Stimulated activated CD4-positive, alpha-beta T cell treated with anti-CD3 and anti-CD28 coated beads, Interleukin-2, amount 100 ng/mL, for 24 hours (primary cell): ENCODE measurements around the gene TTBK2.
"Not testable (repeated sequence)": the region's sequence is repeated elsewhere in the genome, so short reads cannot be mapped to it uniquely, and the experiment has no call there.

Experiments used
- DNase-seq, 2 donors: peaks; one replicate each; pipeline ENCODE4 v3.0.0-alpha.2; 2020

Gene TTBK2

DNA sequence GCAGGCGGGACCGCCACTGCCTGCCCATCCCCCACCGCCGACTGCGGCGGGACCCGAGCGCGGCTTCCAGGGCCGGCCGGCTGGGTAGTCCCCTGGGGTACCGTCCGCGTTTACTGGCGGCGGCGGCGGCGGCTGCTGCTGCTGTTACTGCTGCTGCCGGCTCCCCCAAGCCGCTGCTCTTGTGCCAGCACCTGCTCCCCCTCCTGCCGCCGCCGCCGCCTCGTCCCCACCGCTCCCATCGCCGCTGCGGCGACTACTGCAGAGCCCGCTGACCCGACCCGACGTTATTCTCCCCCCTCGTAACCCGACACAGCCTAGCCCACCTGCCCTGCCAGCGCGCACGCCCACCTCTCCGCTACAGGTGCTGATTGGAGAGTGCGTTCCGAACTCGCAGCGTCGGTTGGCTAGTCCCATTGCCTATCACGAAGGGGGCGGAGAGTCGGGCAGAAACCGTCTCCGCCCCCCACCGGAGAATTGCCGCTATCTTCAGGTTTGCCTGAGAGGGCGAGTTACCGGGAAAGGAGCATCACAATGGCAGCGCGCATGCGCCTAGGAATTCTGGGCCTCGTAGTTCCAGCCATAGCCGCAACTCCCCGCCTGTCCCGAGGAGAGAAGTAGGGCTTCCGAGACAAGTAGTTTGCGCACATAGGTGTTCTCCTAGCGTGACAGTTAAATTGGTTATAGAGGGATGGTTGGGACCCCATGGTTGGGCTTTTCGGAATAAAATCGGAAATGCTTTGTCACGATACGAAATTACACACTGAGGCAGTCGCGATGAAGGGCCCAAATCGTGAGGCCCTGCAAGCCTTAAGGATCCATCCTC is at the start of gene TTBK2:
TSS of gene TTBK2 (minus strand) at position 260 of the 823 bp plus-strand sequence. CDS start 42,161 bp downstream, outside the sequence.
- peak; percentile 97 to 98 for DNase-seq

DNA sequence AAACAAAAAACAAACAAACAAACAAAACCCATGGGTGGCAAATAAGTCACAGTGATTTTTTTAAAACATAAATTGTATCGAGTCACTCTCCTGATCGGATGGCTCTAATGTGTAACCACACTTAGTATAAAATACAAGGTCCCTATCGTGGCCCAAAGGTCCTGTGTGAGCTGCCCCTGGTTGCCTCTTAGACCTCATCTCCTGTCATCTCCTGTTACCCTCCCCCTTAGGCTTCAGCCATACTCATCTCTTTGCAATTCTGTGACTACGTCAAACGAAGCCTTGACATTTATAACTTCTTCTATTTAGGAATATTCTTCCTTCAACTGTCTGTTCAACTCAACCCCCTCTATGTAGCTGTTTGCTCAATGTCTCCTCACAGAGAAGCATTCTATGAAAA is 43.9 kb upstream of the TTBK2 start:
- no peak for DNase-seq

DNA sequence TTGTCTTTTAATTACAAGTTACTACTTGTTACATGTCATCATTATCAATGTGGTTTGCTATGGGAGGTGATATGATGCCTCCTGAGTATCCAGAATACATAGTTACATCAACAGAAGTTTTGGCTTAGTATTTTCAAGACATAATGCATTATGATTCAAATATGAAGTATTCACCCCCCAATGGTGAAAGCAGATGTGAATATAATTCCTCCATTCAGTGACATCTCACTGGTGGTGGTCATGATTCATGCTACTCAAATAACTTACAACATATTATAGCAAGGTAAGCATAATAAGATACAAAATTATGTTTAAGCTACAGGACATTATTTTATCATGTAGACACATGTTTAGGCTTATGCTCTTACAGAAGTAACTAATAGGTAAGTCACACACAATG is 34.9 kb upstream of the TTBK2 start:
- DNase-seq = no peak

DNA sequence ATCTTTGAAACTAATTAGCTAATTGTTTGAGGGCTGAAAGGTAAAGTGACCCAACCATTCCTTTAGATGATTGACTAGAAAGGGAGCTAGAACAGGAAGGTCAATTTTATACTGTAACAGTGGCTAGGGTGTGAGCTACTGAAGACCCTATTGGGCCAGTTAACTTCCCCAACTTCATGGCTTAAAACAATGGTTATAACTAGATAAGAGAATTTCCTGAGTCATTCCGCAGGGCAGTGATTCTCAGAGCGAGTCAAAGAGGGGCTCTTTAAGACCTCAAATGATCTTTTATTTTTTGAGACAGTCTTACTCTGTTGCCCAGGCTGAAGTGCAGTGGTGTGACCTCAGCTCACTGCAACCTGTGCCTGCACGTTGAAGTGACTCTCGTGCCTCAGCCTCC is 33.7 kb upstream of the TTBK2 start:
- no peak for DNase-seq

DNA sequence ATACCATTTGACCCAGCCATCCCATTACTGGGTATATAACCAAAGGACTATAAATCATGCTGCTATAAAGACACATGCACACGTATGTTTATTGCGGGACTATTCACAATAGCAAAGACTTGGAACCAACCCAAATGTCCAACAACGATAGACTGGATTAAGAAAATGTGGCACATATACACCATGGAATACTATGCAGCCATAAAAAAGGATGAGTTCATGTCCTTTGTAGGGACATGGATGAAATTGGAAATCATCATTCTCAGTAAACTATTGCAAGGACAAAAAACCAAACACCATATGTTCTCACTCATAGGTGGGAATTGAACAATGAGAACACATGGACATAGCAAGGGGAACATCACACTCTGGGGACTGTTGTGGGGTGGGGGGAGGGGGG is 28.3 kb upstream of the TTBK2 start:
- DNase-seq = not testable (repeated sequence)

DNA sequence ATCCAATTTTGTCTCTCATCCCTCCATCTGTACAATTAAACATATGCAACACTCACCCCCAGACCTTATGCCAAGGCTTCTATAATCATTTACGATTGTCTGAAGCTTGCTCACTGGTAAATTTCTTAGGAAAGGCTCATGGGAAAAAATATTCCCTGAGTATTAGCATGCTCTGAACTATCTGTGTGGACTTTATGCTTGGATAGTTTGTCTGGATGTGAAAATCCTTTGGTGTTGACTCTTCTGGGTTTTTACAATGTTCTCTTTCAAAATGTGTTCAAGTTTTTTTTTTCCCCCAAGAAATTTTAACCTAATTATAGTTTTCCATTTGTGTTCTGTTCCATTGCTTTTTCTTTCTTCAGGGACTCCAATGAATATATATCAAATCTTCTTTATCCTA is 19.9 kb upstream of the TTBK2 start:
- DNase-seq = no peak

DNA sequence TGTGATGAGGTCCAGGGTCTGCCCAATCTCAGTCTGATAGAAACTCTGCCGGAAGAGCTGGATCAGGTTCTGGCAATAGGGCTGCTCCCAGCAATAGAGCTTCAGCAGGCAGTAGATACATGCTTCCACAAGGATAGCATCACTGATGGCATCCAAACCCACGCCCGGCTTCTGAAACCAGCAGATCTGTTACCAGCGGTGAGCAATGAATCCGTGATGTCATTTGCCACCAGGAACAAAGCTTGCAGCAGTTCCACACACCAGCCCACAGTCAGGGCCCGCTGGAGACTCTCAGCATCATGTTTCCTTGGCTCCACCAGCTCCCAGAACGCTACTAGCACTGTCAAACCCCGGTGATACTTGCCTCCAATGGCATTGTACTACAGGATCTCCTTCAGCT is 19.3 kb upstream of the TTBK2 start:
- DNase-seq = no peak

DNA sequence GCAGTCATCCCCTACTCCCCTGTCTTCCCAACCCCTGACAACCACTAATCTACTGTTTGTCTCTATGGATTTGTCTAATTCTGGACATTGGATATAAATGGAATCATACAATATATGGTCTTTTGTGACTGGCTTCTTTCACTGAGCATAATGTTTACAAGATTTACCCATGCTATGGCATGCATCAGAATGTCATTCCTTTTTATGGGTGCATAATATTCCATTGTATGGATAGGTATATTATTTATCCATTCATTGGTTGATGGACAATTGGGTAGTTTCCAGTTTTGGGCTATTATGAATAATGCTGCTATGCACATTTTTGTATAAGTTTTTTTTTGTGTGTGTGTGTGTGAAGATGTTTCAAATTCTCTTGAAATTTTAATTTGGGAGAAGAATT is 16.6 kb upstream of the TTBK2 start:
- no peak for DNase-seq

DNA sequence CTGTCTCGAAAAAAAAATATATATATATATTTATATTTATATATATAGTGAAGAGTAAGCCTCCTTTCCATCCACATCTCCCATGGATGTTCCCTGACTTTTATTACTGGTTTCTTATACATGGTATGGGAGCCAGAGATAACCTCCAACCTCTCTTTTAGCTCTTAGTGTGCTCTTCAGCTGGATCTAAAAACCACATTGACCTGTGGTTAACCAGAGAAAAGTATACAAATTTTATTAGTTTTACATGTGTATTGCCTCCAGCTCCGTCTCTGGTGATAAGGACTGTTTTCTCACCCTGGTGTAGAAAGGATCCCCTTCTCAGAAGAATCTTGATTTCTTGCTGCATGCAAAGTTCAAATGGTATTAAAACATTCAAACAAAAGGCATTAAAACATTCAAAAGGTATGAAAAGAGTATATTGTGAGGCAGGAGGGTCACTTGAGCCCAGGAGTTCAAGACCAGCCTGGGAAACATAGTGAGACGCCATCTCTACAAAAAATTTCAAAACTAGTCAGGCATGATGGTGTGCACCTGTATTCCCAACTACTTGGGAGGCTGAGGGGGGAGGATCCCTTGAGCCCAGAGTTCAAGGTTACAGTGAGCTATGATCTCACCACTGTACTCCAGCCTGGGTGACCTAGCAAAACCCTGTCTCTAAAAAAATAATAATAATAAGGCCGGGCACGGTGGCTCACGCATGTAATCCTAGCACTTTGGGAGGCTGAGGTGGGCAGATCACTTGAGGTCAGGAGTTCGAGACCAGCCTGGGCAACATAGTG is 13.5 kb upstream of the TTBK2 start:
- DNase-seq = no peak

DNA sequence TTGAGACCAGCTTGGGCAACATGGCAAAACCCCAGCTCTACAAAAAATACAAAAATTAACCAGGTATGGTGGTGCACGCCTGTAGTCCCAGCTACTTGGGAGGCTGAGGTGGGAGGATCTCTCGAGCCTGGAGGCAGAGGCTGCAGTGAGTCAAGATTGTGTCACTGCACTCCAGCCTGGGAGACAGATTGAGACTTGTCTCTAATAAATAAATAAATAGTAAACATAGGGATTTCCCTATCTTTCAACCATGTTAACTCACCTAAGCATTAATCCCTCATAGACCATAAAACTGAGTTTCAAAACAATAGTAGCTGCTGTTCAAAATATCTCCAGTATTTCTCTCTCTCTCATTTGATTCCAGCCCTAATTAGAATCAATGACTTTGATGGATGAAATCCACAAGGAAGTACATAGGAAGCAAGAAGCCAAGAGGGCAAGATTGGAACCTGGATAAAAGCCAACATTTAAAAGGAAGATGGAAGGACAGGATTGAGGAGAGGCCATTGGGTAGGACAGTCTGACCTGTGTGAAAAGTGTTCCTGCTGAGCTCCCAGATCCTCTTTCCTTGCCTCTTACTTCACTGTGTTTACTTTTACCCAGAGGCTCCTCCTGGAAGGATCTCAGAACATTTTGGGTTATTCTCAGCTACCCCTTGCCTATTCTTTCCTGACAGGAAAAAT is 12.4 kb upstream of the TTBK2 start:
- no peak for DNase-seq

DNA sequence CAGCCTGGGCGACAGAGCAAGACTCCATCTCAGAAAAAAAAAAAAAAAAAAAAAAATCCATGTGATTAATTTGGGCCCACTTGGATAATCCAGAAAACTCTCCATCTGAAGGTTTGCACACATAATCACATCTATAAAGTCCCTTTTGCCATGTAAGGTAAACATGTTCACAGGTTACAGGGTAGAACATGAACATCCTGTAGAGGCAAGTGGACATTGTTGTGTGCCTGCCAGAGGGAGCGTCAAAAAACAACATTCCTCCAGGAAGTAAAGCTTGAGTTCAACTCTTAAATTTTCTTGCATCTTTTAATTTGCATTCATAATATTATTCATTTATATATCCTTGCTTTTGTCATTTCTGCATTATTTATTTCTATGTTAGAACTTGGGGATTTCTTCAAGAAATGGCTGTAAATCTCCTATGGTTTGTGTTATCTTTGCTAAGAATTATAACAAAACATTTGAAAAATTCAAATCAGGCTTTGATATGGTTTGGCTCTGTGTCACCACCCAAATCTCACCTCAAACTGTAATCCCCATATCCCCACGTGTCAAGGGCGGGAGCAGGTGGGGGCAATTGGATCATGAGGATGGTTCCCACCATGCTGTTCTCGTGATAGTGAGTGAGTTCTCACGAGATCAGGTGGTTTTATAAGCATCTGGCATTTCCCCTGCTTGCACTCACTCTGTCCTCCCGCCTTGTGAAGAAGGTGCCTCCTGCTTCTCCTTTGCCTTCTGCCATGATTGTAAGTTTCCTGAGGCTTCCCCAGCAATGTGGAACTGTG is 11.3 kb upstream of the TTBK2 start:
- DNase-seq = no peak

DNA sequence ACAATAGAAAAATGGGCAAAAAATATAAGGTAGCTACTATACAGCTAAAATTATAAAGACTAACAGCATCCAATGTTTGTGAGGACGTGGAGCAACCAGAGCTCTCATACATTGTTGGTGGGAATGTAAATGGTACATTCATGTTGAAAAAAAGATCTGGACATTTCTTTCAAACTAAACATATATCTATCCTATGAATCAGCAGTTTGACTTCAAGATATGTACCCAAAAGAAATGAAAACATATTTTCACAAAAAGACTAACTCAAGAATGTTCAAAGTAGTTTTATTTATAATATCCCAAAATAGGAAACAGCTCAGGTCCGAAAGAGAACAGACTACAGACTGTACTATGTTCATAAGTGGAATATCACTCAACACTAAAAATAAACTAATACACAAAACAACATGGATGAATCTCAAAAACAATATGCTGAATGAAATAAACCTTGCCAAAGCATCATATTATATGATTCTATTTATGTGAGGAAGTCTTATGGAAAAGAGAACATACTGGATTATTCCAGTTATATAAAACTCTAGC is 8.8 kb upstream of the TTBK2 start:
- DNase-seq = no peak

DNA sequence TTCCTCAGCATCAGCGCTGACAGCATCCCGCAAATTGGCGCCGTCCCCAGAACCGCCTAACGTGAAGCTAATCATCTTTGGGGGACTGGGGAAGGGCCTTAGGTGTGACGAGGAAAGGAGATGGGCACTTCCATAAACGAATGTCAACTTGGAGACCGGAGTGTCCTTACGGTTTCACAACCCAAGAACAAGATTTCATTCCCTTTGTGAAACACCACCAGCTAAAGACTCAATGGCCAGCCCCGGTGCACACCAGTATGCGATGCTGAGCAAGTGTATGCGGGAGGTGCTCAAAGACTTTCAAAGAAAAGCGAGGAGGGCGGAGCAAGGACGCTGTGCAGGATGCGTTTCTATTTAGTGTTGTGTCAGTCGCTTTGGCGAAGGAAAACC is 759 bp upstream of the TTBK2 start:
- DNase-seq = peak; percentile 51 to 59

DNA sequence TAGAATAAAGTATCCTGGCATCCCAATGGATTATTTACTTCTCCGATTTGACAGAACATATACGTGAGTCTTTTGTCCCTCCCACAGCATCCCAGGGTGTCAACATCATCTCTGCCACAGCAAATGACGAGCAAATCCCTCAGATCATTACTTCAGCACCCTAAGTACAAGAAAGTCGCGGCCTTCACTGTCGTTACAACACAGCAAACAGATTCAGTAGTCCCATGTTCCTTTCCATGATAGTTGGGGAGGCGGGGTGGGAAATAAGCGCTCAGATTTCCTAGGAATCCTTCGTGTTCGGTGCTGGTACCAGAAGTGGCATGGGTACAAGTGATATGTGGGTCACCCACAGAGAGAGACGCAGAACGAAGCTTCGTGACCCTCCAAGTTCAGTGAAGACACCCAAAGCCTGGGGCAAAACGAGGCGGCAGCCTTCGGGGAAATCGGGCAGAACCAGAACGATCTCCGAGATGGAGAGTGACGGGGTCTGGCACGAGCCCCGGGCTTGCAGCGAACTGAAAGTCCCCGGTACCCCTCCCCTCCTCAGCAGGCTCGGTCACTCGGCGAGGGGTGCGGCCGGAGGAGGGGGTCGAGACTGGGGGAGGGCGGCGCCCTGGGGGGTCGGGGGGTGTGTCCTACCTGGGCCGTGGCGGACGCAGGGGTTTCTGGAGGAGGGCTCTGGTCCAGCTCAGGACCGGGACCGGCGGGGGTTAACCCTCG is 619 bp downstream of the TTBK2 start:
- DNase-seq = peak; percentile 26 to 38

DNA sequence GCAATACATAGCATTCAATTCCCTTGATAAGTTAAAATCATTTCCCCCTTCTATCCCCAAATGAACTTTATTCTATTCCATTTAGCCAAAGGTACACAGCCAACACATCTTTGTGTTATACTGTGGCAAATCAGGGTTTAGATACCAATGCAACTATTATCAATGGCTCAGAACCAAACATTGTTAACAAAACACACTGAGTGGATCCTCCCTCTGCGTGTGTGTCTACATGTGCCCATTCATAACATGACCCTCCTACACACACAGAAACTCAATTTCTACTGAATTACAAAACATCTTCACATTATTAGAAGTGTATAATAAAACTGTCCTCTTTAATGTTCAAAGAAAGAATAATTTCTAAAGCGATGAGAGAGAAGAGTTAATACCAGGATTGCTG is 1.3 kb downstream of the TTBK2 start:
- no peak for DNase-seq

DNA sequence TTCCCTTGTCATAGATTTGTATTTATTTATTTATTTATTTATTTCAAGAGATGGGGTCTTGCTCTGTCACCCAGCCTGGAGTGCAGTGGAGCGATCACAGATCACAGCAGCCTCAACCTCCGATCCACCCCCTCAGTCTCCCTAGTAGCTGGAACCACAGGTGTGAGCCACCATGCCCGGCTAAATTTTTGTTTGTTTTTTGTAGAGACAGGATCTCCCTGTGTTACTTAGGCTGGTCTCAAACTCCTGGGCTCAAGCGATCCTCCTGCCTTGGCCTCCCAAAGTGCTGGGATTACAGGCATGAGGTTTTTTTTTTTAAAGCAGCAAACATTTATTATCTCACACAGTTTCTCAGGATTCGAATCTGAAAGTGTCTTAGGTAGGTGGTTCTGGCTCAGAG is 2.5 kb downstream of the TTBK2 start:
- no peak for DNase-seq

DNA sequence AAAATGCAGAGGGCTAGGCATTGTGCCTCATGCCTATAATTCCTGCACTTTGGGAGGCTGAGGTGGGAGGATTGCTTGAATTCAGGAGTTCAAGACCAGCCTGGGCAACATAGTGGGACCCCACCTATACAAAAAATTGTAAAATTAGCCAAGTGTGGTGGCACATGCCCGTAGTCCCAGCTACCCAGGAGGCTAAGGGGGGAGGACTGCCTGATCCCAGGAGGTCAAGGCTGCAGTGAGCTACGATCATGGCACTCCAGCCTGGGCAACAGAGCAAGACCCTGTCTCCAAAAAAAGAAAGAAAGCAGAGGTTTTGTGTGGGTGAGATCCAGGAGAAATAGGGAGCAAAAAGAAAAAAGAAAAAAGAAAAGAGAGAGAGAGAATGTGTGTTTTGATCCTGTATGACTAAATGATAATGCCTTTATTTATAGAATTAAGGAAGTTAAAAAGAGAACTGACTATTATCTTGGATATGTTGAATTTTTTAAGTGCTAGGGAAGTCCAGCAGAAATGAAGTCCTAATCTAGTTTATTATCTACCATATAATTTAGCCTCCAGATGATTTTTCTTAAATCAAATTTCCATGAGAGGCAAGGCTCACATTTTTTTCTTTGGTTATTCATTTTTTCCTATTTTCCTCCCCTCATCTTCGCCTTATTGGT is 4.8 kb downstream of the TTBK2 start:
- DNase-seq = no peak

DNA sequence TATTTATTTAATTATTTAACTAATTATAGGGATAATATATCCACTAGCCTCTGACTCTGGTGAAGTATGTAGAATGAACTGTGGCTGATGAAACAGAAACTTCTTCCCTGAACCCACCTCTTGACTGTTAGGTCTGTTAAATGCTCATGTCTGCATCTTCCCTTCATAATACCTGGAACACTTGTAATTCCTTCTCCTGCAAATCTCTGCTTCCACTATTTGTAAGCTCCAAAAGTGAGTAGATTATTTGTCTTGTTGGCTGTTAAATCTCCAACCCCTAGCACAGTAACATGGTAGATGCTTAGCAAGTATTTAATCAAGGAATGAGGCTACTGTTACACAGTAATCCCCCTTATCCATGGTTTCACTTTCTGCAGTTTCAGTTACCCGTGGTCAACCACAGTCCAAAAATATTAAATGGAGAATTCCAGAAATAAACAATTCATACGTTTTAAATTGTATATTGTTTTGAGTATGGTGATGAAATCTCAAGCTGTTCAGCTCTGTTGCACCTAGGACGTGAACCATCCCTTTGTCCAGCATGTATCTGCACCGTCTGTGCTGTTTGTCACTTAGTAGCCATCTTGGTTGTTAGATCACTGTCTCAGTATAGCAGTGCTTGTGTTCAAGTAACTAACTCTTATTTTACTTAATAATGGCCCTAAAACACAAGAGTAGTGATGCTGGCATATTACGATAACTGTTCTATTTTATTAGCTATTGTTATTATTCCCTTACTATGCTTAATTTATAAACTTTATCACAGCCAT is 5.7 kb downstream of the TTBK2 start:
- DNase-seq = no peak

DNA sequence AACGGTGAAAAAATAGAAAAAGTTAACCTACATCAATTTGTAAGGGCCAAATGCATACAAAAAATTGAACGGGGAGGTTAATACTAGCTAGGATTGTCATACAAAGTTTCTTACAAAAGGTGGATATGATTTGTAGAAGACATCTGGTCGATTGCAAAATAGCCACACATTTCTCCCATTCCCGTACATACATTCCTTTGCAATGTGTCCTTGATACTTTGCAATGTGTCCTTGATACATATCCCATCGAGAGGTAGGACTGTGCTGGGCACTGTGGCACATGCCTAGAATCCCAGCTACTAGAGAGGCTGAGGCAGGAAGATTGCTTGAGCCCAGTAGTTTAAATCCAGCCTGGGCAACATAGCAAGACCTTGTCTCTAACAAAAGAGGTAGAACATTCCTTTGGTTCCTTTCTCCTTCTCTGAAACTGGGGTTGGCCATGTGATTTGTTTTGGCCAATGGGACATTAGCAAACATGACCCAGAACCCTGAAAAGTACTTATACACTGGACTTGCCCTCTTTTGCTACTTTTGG is 9.5 kb downstream of the TTBK2 start:
- DNase-seq = no peak

DNA sequence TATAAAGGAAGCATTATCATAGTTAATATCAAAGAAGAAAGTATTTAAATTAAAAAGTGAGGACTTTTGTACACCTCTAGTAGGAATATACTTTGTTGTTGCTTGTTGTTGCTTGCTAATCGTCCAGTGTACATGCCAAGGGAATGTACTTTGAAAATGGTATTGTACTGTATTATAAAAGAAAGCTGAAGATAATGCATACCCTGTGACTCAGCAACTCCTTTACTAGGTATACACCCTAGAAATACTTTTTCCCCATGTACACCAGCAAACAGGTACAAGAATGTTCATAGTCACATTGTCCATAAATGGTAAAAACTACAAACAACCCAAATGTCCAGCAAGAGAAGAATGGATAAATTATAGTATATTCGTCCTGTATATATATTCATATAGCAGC is 12.0 kb downstream of the TTBK2 start:
- no peak for DNase-seq
